ENCODE measurements around the gene COL4A6.
"Not testable (repeated sequence)": the region's sequence is repeated elsewhere in the genome, so short reads cannot be mapped to it uniquely, and the experiment has no call there.

Gene COL4A6

DNA sequence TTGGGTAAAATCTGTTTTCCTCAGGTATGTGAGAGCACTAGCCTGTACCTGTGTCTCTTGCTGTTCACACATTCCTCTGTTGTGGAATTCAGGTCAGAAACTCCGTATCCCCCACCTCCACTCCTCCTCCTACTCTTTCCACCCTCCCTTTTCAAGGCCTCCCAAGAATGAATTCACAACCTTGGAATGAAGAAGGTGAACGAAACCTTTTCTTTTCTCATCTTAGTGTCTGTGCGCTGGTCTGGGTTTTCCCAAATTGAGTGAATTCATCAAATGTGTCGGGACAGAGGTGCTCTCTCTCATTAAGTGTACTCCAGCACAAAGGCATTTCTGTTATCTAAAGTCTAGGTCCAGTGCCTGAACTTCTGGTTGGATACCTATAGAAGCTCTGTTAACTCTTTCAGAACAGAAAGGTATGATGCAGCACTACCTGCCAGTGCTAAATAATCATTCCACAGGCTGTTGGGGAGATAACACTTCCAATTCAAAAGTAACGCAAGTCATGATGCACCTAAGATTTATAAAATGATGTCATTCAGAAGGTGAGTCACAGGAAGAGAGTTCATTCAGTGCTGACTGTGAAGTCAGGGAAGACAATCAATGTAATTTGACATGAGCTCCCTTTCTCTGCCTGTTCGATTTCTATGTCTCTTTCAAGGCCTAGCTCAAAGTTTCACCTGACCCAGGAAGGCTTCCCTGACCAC lies 41.9 kb downstream of the COL4A6 start:
- in situ Hi-C loops (cut with MboI; ENCODE audit: low pct_unique_long_range_greater_than_20kb, low sequenced_read_pairs, unreplicated experiment): no loop called here
- DNase-seq (ENCODE audit: low spot score): no peak
- TF ChIP-seq, protein P1, sequence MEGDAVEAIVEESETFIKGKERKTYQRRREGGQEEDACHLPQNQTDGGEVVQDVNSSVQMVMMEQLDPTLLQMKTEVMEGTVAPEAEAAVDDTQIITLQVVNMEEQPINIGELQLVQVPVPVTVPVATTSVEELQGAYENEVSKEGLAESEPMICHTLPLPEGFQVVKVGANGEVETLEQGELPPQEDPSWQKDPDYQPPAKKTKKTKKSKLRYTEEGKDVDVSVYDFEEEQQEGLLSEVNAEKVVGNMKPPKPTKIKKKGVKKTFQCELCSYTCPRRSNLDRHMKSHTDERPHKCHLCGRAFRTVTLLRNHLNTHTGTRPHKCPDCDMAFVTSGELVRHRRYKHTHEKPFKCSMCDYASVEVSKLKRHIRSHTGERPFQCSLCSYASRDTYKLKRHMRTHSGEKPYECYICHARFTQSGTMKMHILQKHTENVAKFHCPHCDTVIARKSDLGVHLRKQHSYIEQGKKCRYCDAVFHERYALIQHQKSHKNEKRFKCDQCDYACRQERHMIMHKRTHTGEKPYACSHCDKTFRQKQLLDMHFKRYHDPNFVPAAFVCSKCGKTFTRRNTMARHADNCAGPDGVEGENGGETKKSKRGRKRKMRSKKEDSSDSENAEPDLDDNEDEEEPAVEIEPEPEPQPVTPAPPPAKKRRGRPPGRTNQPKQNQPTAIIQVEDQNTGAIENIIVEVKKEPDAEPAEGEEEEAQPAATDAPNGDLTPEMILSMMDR (IDR thresholded peaks at IDR 0.05; ENCODE audit: extremely low read depth, insufficient read depth, missing control alignments): no peak

DNA sequence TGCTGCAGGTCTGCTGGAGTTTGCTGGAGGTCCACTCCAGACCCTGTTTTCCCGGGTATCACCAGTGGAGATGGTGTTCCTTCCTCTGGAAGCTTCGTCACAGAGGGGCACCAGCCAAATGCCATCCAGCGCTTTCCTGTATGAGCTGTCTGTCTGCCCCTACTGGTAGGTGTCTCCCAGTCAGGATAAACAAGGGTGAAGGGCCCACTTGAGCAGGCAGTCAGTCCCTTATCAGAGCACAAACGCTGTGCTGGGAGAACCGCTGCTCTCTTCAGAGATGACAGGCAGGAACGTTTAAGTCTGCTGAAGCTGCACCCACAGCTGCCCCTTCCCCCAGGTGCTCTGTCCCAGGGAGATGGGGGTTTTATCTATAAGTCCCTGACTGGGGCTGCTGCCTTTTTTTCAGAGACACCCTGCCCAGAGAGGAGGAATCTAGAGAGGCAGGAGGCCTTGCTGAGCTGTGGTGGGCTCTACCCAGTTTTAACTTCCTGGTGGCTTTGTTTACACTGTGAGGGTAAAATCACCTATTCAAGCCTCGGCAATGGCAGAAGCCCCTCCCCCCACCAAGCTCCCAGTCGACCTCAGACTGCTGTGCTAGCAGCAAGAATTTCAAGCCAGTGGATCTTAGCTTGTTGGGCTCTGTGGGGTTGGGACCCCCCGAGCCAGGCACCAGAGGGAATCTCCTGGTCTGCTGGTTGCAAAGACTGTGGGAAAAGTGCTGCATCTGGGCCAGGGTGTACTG lies 47.1 kb downstream of the COL4A6 start:
- in situ Hi-C loops (cut with MboI; ENCODE audit: low pct_unique_long_range_greater_than_20kb, low sequenced_read_pairs, unreplicated experiment); DNase-seq (ENCODE audit: low spot score): not testable (repeated sequence)

DNA sequence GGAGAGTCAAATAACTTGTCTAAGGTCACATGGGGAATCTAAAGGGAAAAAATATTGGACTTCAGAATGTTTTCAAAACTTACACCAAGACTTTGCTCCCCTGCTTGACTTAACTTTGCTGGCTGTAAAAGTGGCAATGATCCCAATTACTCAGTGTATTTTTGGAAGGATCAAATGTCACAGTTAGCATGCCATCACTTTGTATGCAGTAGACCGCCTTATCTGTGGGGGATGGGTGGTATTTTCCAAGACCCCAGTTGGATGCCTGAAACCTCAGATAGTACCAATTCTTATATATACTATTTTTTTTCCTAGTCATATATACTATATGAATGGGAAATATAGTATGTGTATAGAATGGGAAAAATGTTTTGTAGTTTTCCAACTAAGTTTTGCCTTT lies 53.4 kb downstream of the COL4A6 start:
- TF ChIP-seq, protein P1 (IDR thresholded peaks at IDR 0.05; ENCODE audit: extremely low read depth, insufficient read depth, missing control alignments): no peak
- no peak for DNase-seq (ENCODE audit: low spot score)
- in situ Hi-C loops (cut with MboI; ENCODE audit: low pct_unique_long_range_greater_than_20kb, low sequenced_read_pairs, unreplicated experiment): no loop called here

DNA sequence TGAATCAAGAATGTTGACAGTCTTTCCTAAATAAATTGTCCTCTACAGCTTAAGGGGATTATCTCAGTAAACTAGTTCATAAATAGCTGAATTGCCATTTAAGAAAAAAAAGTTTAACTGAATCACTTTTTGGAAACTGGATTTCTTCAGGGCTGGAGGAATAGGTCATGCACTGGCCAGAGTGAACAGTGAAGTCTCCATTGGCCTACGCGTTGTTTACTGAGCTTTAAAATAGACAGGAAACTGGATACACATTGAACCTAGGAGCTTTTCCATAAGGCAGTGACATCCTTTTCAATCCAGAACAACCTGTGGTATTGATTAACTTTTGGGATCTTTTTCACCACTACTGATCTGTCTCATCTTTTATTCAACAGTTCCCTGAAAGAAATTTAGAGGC lies 58.0 kb downstream of the COL4A6 start:
- in situ Hi-C loops (cut with MboI; ENCODE audit: low pct_unique_long_range_greater_than_20kb, low sequenced_read_pairs, unreplicated experiment): no loop called here
- no peak for DNase-seq (ENCODE audit: low spot score)
- TF ChIP-seq, protein P1 (IDR thresholded peaks at IDR 0.05; ENCODE audit: extremely low read depth, insufficient read depth, missing control alignments): no peak

DNA sequence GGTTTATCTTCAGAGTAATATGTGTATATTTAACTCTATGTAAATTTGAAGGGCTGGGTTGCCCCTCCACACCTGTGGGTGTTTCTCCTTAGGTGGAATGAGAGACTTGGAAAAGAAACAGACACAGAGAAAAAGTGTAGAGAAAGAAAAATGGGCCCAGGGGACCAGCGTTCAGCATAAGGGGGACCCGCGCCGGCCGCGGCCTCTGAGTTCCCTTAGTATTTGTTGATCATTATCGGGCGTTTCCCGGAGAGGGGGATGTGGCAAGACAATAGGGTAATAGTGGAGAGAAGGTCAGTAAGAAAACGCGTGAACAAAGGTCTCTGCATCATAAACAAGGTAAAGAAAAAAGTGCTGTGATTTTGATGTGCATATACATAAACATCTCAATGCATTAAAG lies 61.4 kb downstream of the COL4A6 start:
- DNase-seq (ENCODE audit: low spot score); in situ Hi-C loops (cut with MboI; ENCODE audit: low pct_unique_long_range_greater_than_20kb, low sequenced_read_pairs, unreplicated experiment): not testable (repeated sequence)

DNA sequence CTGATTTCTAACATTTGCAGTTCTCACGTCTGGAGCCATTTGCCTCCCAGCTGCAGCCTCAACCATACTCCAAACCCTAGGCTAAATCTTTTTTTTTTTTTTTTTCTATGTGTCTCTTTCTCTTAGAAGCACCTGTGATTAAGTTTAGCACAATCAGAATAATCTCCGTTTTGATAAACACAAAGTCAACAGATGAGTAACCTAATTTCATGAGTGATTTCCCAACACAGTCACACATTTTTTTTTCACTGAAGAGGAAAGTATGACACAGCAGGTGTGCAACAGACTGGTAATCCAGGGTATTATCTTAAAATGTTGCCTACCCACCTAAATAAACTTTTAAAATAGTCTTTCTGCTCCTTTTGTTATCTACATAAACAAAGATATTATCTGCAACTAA lies 62.6 kb downstream of the COL4A6 start:
- DNase-seq (ENCODE audit: low spot score); in situ Hi-C loops (cut with MboI; ENCODE audit: low pct_unique_long_range_greater_than_20kb, low sequenced_read_pairs, unreplicated experiment): not testable (repeated sequence)

DNA sequence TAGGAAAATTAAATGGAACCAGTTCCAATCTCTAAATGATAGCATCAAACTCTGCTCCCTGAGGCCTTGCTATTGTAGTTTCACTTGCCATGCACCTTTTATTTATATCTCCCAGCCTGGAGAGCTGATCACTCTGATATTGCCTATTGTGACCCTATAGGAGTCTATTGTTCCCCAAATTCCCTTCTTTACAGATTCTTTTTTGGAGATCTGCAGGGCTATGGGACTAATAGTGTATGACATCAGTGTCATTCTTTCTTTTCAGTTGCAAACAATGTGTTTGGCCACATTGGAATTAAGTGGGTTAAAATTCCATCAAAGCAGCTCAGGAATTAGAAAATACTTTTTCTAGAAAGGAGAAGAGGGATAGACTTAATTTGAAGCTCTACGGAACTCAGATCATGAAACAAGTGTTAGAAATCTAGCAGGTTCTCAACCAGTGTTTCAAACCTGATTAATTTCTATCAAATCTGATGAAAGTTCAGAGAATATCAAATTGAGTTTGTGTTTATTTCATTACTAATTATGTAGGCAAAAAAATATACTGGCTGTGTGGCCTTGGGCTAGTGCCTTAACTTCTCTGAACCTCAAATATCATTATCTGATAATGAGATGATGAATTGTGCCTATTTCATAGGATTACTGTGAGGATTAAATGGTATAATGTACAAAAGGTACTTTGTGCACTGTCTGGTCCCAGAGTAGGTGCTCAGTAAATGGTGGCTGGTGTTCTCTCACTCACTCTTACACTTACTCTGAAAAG lies 71.4 kb downstream of the COL4A6 start:
- TF ChIP-seq, protein P1 (IDR thresholded peaks at IDR 0.05; ENCODE audit: extremely low read depth, insufficient read depth, missing control alignments): no peak
- in situ Hi-C loops (cut with MboI; ENCODE audit: low pct_unique_long_range_greater_than_20kb, low sequenced_read_pairs, unreplicated experiment): no loop called here
- no peak for DNase-seq (ENCODE audit: low spot score)

DNA sequence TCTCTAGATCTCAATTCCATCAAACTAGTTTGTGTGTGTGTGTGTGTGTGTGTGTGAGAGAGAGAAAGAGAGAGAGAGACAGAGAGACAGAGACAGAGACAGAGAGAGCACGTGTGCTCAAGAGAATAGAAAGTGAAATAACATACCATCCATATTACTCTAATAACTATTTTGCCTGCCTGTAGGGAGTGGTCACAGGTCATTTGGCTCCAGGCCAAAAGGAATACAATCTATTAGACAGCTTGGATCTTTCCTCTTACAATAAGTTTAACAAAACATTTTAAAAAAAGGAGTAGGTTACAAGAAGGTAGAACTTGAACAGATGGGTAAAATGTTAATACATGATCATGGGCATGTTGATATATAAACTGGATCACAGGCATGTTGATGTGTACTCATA lies 76.2 kb downstream of the COL4A6 start:
- in situ Hi-C loops (cut with MboI; ENCODE audit: low pct_unique_long_range_greater_than_20kb, low sequenced_read_pairs, unreplicated experiment): no loop called here
- no peak for DNase-seq (ENCODE audit: low spot score)
- TF ChIP-seq, protein P1 (IDR thresholded peaks at IDR 0.05; ENCODE audit: extremely low read depth, insufficient read depth, missing control alignments): no peak

Data from GM13977 (cell line).